Naive thymus-derived CD4-positive, alpha-beta T cell (primary cell): ENCODE results near the gene GPX5. TPM values are rescaled to one million over a fixed set of nuclear protein-coding genes. Genes with fewer than 3 reads are reported as not detected.
"Not testable (repeated sequence)": the region's sequence is repeated elsewhere in the genome, so short reads cannot be mapped to it uniquely, and the experiment has no call there.

Experiments
- ATAC-seq: fragments of 150-1000 bp; cut with Tn5 transposase; 2 replicates; pipeline ENCODE4 v1.10.0; 2021; ENCODE audit warnings: mild to moderate bottlenecking, moderate library complexity
- CTCF ChIA-PET: fragments of 350-600 bp; sonication (Branson Sonifier 250); formaldehyde crosslinking; loops from one replicate; lab custom pipeline; 2021; ENCODE audit warnings: antibody characterized with exemption; lab: Charles Lee
- POLR2A ChIA-PET: fragments of 350-600 bp; sonication (Branson Sonifier 250); formaldehyde crosslinking; loops from one replicate; lab custom pipeline; 2021; ENCODE audit warnings: antibody characterized with exemption, inconsistent platforms; lab: Charles Lee
- DNase-seq, 9 donors: peaks; one replicate each; pipeline versions ENCODE4 v3.0.0 to v3.0.0-alpha.2; 2020 to 2022; ENCODE audit warnings: mixed read lengths in 1 of 9
- H3K27ac ChIP-seq: one replicate; pipeline ENCODE4 v1.7.0; 2013; ENCODE audit warnings: mild to moderate bottlenecking, low read depth, low read length, moderate library complexity
- H3K27me3 ChIP-seq, 2 donors: one replicate each; pipeline ENCODE4 v1.7.0; 2013; ENCODE audit warnings: low read length in 2 of 2, mild to moderate bottlenecking in 2 of 2, moderate library complexity in 2 of 2; ENCODE audit not compliant: control insufficient read depth in 2 of 2, insufficient read depth in 2 of 2
- H3K36me3 ChIP-seq, 3 experiments: 1 replicate in 2 of 3; 2 replicates in 1 of 3; pipeline ENCODE4 v1.7.0; 2013; ENCODE audit warnings: low read length in 3 of 3, mild to moderate bottlenecking in 3 of 3, moderate library complexity in 1 of 3; ENCODE audit not compliant: insufficient read depth in 3 of 3, control insufficient read depth in 2 of 3
- H3K4me1 ChIP-seq, 2 donors: one replicate each; pipeline ENCODE4 v1.7.0; 2013; ENCODE audit warnings: low read length in 2 of 2, mild to moderate bottlenecking in 2 of 2, moderate library complexity in 1 of 2; ENCODE audit not compliant: control insufficient read depth in 2 of 2, insufficient read depth in 2 of 2
- H3K4me3 ChIP-seq: 2 replicates; pipeline ENCODE4 v1.7.0; 2013; ENCODE audit warnings: mild to moderate bottlenecking, low read length
- H3K9me3 ChIP-seq, 3 experiments: 1 replicate in 2 of 3; 2 replicates in 1 of 3; pipeline ENCODE4 v1.7.0; 2013; ENCODE audit warnings: low read length in 3 of 3; ENCODE audit not compliant: control insufficient read depth in 2 of 3
- H3K27ac Mint-ChIP-seq, 9 donors: one replicate each; pipeline ENCODE4 v1.8.0; 2020 to 2022; ENCODE audit warnings: mixed read lengths in 9 of 9, mild to moderate bottlenecking in 8 of 9, moderate library complexity in 5 of 9, inconsistent platforms in 2 of 9
- H3K27me3 Mint-ChIP-seq, 5 donors: one replicate each; pipeline ENCODE4 v1.8.0; 2021 to 2022; ENCODE audit warnings: mixed read lengths in 5 of 5, mild to moderate bottlenecking in 1 of 5
- H3K36me3 Mint-ChIP-seq, 5 donors: one replicate each; pipeline ENCODE4 v1.8.0; 2020 to 2022; ENCODE audit warnings: mixed read lengths in 5 of 5, mild to moderate bottlenecking in 3 of 5, inconsistent platforms in 1 of 5
- H3K4me1 Mint-ChIP-seq, 7 donors: one replicate each; pipeline ENCODE4 v1.8.0; 2020 to 2022; ENCODE audit warnings: mixed read lengths in 7 of 7, mild to moderate bottlenecking in 3 of 7, inconsistent platforms in 1 of 7
- H3K4me3 Mint-ChIP-seq, 10 donors: one replicate each; pipeline ENCODE4 v1.8.0; 2020 to 2022; ENCODE audit warnings: mild to moderate bottlenecking in 10 of 10, mixed read lengths in 10 of 10, moderate library complexity in 6 of 10, inconsistent platforms in 2 of 10
- H3K9me3 Mint-ChIP-seq, 11 donors: one replicate each; pipeline ENCODE4 v1.8.0; 2020 to 2022; ENCODE audit warnings: mixed read lengths in 11 of 11, mild to moderate bottlenecking in 4 of 11, inconsistent platforms in 1 of 11, moderate library complexity in 1 of 11
- intact Hi-C, 2 donors: fragments of 100-400 bp; cut with micrococcal nuclease; formaldehyde crosslinking; loops; one replicate each; pipeline ENCODE4 v1.15.1; 2023
- polyA plus RNA-seq, 2 donors: library from polyadenylated mRNA; unstranded; fragments of 300-500 nt; fragmentation: Illumina TruSeq; gene quantifications; one replicate each; pipeline ENCODE4 v1.2.3, GENCODE V29; 2021
- total RNA-seq, 6 experiments: library from RNA in 5 of 6; stranded (reverse) in 5 of 6; gene quantifications; 1 replicate in 5 of 6; 2 replicates in 1 of 6; pipeline ENCODE4 v1.2.3 and lab custom pipeline; 2021 to 2026

Gene GPX5
- total and polyA plus RNA-seq, 7 experiments from 2014 or later = not detected

DNA sequence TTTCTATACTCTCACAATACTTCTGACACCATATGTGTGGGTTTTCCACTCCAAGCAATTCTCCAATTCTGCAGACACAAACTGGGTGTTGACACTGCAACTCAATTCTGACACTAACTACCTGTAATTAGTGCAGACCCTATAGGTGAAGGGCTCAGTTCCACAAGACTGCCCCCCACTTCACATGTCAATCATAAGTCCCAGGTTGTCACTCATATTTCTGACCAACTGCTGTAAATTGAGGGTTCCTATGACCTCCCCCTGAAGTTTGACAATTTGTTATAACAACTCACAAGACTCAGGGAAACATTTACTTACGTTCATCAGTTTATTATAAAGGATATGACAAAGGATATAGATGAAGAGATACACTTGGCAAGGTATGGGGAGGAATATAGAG lies 28.4 kb upstream of the GPX5 start:
- Histone ChIP-seq H3K4me1 (no peaks in the 10 kb centered on the region), H3K4me3 (no peak overlapping the region), H3K27ac (no peak overlapping the region), H3K36me3 (no peaks in the 10 kb centered on the region), H3K9me3 (no peaks in the 10 kb centered on the region), H3K27me3 (no peaks in the 10 kb centered on the region)
- no peak overlapping the region for H3K4me3 Mint-ChIP-seq
- no peaks in the 10 kb centered on the region for H3K36me3 Mint-ChIP-seq
- ATAC-seq (no peak), DNase-seq (no peak)
- peaks cover 0 to 2% (median 0%) of the 10 kb centered on the region in 11 donors for H3K9me3 Mint-ChIP-seq
- H3K4me1 Mint-ChIP-seq = no peaks in the 10 kb centered on the region
- intact Hi-C loops = loop anchor here in 1 of 2 donors (2.0 to 5.0 kb wide), 2 partner anchors 45 to 340 kb away; no protein-coding TSS in a partner anchor
- POLR2A ChIA-PET = no interaction called here
- H3K27ac Mint-ChIP-seq = no peak overlapping the region
- CTCF ChIA-PET = interaction anchor here (0.8 kb wide), 1 partner anchor 80 kb away, joined by 3 read pairs; no protein-coding TSS in a partner anchor
- H3K27me3 Mint-ChIP-seq = peaks cover 0 to 43% (median 34%) of the 10 kb centered on the region in 5 donors

DNA sequence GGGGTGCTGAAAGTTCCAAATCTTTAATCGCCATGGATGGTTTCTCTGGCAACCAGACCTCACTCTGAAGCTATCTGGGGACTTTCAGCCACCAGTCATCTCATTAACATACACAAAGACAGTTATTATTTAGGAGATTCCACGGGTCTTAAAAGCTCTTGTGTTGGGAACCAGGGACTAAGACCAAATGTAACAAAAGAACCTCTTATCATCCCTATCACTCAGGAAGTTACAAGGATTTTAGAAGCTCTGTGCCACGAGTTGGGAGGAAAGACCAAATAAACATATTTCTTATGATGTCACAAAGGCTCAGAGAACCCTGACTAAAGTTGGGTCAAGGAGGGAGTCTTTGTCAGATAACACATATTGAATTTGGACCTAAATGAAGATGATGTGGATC lies 27.8 kb upstream of the GPX5 start:
- Mint-ChIP-seq H3K27me3 (peaks cover 0 to 37% (median 30%) of the 10 kb centered on the region in 5 donors), H3K27ac (no peak overlapping the region), H3K4me1 (no peaks in the 10 kb centered on the region), H3K36me3 (no peaks in the 10 kb centered on the region), H3K4me3 (no peak overlapping the region), H3K9me3 (peaks cover 0 to 2% (median 0%) of the 10 kb centered on the region in 11 donors)
- no peaks in the 10 kb centered on the region for H3K36me3 ChIP-seq
- CTCF ChIA-PET = interaction anchor here (0.8 kb wide), 1 partner anchor 81 kb away, joined by 3 read pairs; no protein-coding TSS in a partner anchor
- intact Hi-C loops = loop anchor here in 1 of 2 donors (2.0 to 5.0 kb wide), 2 partner anchors 45 to 339 kb away; no protein-coding TSS in a partner anchor
- no peak for ATAC-seq
- DNase-seq = no peak
- H3K4me1 ChIP-seq = no peaks in the 10 kb centered on the region
- POLR2A ChIA-PET = interaction anchor here (1.4 kb wide), 1 partner anchor 45 kb away, joined by 4 read pairs; no protein-coding TSS in a partner anchor
- no peaks in the 10 kb centered on the region for H3K9me3 ChIP-seq
- no peaks in the 10 kb centered on the region for H3K27me3 ChIP-seq
- no peak overlapping the region for H3K4me3 ChIP-seq
- no peak overlapping the region for H3K27ac ChIP-seq

DNA sequence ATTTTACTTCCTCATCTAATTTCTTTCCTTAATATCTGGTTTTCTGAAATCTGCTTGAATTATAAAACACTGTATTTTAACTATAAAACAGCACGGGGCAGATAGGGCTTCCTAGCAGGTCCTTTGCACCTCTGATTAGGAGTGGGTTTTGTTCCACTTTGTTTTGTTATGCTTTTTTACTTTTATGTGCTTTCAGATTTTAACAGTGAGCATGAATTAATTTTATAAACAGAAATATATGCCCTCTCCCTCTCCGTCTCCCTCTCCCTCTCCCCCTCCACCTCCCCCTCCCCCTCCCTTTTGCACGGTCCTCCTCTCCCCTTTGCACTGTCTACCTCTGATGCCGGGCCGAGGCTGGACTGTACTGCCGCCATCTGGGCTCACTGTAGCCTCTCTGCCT lies 24.4 kb upstream of the GPX5 start:
- ATAC-seq (no peak), DNase-seq (no peak)
- Mint-ChIP-seq H3K9me3 (no peaks in the 10 kb centered on the region), H3K36me3 (no peaks in the 10 kb centered on the region), H3K4me1 (peaks cover under 1 to 8% (median 3%) of the 10 kb centered on the region in 7 donors), H3K27ac (peak overlapping the region in 1 of 9 donors; percentile 38), H3K27me3 (peaks cover 0 to 32% (median 17%) of the 10 kb centered on the region in 5 donors), H3K4me3 (no peak overlapping the region)
- Histone ChIP-seq H3K9me3 (no peaks in the 10 kb centered on the region), H3K27ac (no peak overlapping the region), H3K4me1 (no peaks in the 10 kb centered on the region), H3K36me3 (no peaks in the 10 kb centered on the region), H3K27me3 (no peaks in the 10 kb centered on the region), H3K4me3 (no peak overlapping the region)
- CTCF ChIA-PET = no interaction called here
- POLR2A ChIA-PET = no interaction called here
- intact Hi-C loops = no loop called here

DNA sequence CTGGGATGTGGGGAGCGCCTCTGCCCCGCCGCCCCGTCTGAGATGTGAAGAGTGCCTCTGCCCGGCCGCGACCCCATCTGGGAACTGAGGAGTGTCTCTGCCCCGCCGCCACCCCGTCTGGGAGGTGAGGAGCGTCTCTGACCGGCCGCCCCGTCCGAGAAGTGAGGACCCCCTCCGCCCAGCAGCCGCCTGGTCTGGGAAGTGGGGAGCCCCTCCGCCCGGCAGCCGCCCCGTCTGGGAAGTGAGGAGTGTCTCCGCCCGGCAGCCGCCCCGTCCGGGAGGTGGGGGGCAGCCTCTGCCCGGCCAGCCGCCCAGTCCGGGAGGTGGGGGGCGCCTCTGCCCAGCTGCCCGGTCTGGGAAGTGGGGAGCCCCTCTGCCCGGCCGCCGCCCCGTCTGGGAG lies 23.5 kb upstream of the GPX5 start:
- H3K36me3 ChIP-seq, DNase-seq, H3K27ac Mint-ChIP-seq, H3K4me3 Mint-ChIP-seq, H3K27ac ChIP-seq, H3K4me3 ChIP-seq, ATAC-seq, POLR2A ChIA-PET, intact Hi-C loops, H3K9me3 Mint-ChIP-seq, H3K36me3 Mint-ChIP-seq, H3K9me3 ChIP-seq, CTCF ChIA-PET, H3K4me1 ChIP-seq, H3K27me3 ChIP-seq: not testable (repeated sequence)
- peaks cover 0 to 30% (median 10%) of the 10 kb centered on the region in 5 donors for H3K27me3 Mint-ChIP-seq
- peaks cover 8 to 17% (median 11%) of the 10 kb centered on the region in 7 donors for H3K4me1 Mint-ChIP-seq

DNA sequence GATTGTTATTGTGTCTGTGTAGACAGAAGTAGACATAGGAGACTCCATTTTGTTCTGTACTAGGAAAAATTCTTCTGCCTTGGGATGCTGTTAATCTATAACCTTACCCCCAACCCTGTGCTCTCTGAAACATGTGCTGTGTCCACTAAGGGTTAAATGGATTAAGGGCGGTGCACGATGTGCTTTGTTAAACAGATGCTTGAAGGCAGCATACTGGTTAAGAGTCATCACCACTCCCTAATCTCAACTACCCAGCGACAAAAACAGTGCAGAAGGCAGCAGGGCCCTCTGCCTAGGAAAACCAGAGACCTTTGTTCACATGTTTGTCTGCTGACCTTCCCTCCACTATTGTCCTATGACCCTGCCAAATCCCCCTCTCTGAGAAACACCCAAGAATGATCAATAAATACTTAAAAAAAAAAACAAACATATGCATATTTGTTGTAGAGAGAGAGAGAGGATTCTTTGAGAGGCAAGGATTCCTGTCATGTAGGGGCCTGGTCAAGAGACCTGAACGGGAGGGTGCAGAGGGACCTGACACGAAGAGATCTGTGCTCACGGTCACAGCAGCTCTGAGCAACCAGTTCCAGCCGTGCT lies 22.9 kb upstream of the GPX5 start:
- H3K27me3 ChIP-seq, H3K27ac ChIP-seq, H3K9me3 Mint-ChIP-seq, intact Hi-C loops, DNase-seq, ATAC-seq, H3K4me3 Mint-ChIP-seq, H3K36me3 Mint-ChIP-seq, H3K4me1 ChIP-seq, H3K27ac Mint-ChIP-seq, CTCF ChIA-PET, H3K4me3 ChIP-seq, POLR2A ChIA-PET, H3K9me3 ChIP-seq, H3K36me3 ChIP-seq: not testable (repeated sequence)
- Mint-ChIP-seq H3K4me1 (peaks cover 11 to 23% (median 18%) of the 10 kb centered on the region in 7 donors), H3K27me3 (peaks cover 0 to 26% (median 10%) of the 10 kb centered on the region in 5 donors)

DNA sequence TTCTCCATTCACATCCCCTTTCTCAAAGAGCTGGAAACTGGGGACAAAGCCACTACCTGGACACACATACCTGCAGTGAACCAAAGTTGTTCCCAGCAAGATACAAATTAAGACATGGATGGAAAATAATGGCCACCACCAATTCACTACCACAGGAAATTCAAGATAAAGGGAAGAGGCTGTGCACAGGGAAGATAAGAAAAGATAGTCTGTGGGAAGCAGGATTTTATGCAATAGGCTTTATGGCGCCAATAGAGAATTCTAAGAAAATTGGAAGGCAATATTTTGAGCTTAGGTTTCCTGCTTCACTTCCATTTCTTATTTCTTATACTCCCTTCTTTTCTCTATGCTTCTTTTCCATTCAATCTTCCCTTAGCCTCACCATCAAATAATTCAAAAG lies 19.9 kb upstream of the GPX5 start:
- H3K36me3 Mint-ChIP-seq = peaks cover 0 to 4% (median 0%) of the 10 kb centered on the region in 5 donors
- no peaks in the 10 kb centered on the region for H3K9me3 Mint-ChIP-seq
- H3K4me3 Mint-ChIP-seq = no peak overlapping the region
- ChIA-PET POLR2A (interaction anchor here (1.4 kb wide), 2 partner anchors 12 to 37 kb away, joined by 3 read pairs; no protein-coding TSS in a partner anchor), CTCF (interaction anchor here (0.7 kb wide), 1 partner anchor 37 kb away, joined by 3 read pairs; no protein-coding TSS in a partner anchor)
- ATAC-seq (no peak), DNase-seq (no peak)
- no peak overlapping the region for H3K4me3 ChIP-seq
- no peak overlapping the region for H3K27ac Mint-ChIP-seq
- H3K27ac ChIP-seq = no peak overlapping the region
- peaks cover 11 to 28% (median 20%) of the 10 kb centered on the region in 7 donors for H3K4me1 Mint-ChIP-seq
- no peaks in the 10 kb centered on the region for H3K36me3 ChIP-seq
- H3K27me3 ChIP-seq = no peaks in the 10 kb centered on the region
- no peaks in the 10 kb centered on the region for H3K4me1 ChIP-seq
- intact Hi-C loops = loop anchor here (2.0 to 5.0 kb wide), 3 partner anchors 17 to 37 kb away; no protein-coding TSS in a partner anchor
- peaks cover 0 to 11% (median 9%) of the 10 kb centered on the region in 5 donors for H3K27me3 Mint-ChIP-seq
- no peaks in the 10 kb centered on the region for H3K9me3 ChIP-seq
